H1 (cell line): Measurements from ENCODE around the gene PIGU. TPM values are rescaled to one million over a fixed set of nuclear protein-coding genes. Genes with fewer than 3 reads are reported as not detected.

Experiments used
- CBX8 ChIP-seq: fragments of 300-800, 300-1000 bp; sonication (generic); IDR thresholded peaks from 2 replicates; pipeline ENCODE4 v1.7.1; 2016; ENCODE audit warnings: low read depth, low read length, borderline replicate concordance
- CEBPB ChIP-seq: IDR thresholded peaks from 2 replicates; pipeline ENCODE4 v1.6.1; 2012; ENCODE audit warnings: low read depth, low read length
- CHD2 ChIP-seq: IDR thresholded peaks from 2 replicates; pipeline ENCODE4 v1.6.1; 2012; ENCODE audit warnings: low read length, improper control_type of control experiment
- MAFK ChIP-seq: IDR thresholded peaks from 2 replicates; pipeline ENCODE4 v1.6.1; 2012; ENCODE audit warnings: low read depth, mild to moderate bottlenecking, improper control_type of control experiment, low read length
- NRF1 ChIP-seq: IDR thresholded peaks from 2 replicates; pipeline ENCODE4 v1.6.1; 2011; ENCODE audit warnings: mild to moderate bottlenecking, low read depth, low read length, improper control_type of control experiment
- RAD21 ChIP-seq, 2 experiments: IDR thresholded peaks in 1 of 2; conservative IDR thresholded peaks in 1 of 2; 2 replicates each; pipeline ENCODE4 v1.6.1; 2011; ENCODE audit warnings: low read depth in 2 of 2, low read length in 2 of 2, improper control_type of control experiment in 1 of 2, inconsistent platforms in 1 of 2, mild to moderate bottlenecking in 1 of 2, moderate library complexity in 1 of 2
- RFX5 ChIP-seq: IDR thresholded peaks from 2 replicates; pipeline ENCODE4 v1.6.1; 2011; ENCODE audit warnings: low read depth, low read length, improper control_type of control experiment, borderline replicate concordance
- YY1 ChIP-seq: IDR thresholded peaks from 2 replicates; pipeline ENCODE4 v1.6.1; 2011; ENCODE audit warnings: low read depth, mild to moderate bottlenecking, low read length
- polyA plus RNA-seq, 7 experiments: library from polyadenylated mRNA; depleted of rRNA in 3 of 7; stranded (reverse) in 5 of 7; unstranded in 2 of 7; fragments of >200 nt in 5 of 7; fragments of 200-250 nt in 2 of 7; gene quantifications; 1 replicate in 5 of 7; 2 replicates in 1 of 7; 4 replicates in 1 of 7; pipeline versions ENCODE4 v1.2.1 to v1.2.3, GENCODE V29; 2011 to 2013; ENCODE audit warnings: missing spikeins in 2 of 7, mixed read lengths in 2 of 7
- total RNA-seq: library from RNA; stranded (reverse); fragmentation: NEBNext Ultra II Directional; extraction: Animal tissue kit (Norgen Biotek cat#: 25700); gene quantifications from 2 replicates; pipeline ENCODE4 v1.2.1, GENCODE V29; 2021
- TF ChIP-seq, protein P1 (sequence below): IDR thresholded peaks from 2 replicates; pipeline ENCODE4 v1.6.1; 2011; ENCODE audit warnings: low read length, improper control_type of control experiment

Gene PIGU
- total and polyA plus RNA-seq, 2 of the 8 experiments (the other 6 are each of a cell fraction or from before 2014, with no cell fraction given), result 28.3 to 117 TPM

DNA sequence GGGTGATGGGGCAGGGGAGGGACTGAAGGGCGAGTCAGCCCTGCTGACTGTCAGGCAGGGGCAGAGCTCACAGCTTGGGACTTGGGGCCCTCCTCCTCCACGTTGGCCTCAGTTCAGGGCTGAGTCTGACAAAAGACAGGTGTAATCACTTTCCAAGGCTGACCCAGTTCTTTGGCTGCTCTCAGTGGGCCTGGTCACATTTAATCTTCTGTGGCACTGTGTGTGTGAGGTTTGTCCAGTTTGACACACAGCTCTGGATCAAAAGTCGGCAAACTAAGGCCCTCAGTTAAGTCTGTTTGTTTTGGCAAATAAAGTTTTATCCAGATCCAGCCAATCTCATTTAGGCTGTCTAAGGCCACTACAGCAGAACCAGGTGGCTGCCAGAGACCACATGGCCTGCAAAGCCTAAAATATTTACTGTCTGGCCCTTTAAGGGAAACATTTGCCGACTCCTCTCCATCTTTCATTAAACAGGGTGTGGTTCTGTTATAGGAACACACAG, 123.5 kb downstream of the PIGU start (continued):
- no peak for TF ChIP-seq MAFK
- TF ChIP-seq RFX5, result no peak
- no peak for TF ChIP-seq NRF1
- no peak for TF ChIP-seq RAD21 (IDR thresholded peaks at IDR 0.05 in 1 of 2, conservative IDR thresholded peaks at IDR 0.05 in 1 of 2; ENCODE audit: low read depth in 2 of 2, low read length in 2 of 2)
- no peak for TF ChIP-seq CEBPB
- TF ChIP-seq CHD2, result no peak
- TF ChIP-seq, protein P1, sequence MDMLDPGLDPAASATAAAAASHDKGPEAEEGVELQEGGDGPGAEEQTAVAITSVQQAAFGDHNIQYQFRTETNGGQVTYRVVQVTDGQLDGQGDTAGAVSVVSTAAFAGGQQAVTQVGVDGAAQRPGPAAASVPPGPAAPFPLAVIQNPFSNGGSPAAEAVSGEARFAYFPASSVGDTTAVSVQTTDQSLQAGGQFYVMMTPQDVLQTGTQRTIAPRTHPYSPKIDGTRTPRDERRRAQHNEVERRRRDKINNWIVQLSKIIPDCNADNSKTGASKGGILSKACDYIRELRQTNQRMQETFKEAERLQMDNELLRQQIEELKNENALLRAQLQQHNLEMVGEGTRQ, result no peak
- TF ChIP-seq YY1, result no peak
- no peak for TF ChIP-seq CBX8
